OCI-LY3 (cell line): Measurements from ENCODE around the gene EPAS1.

ENCODE experiments used
- CTCF ChIP-seq: fragments of 200-600, 300-600 bp; sonication (generic); IDR thresholded peaks from 2 replicates; pipeline ENCODE4 v1.5.1; 2014; ENCODE audit warnings: antibody characterized with exemption, low read length, low read depth
- EZH2phosphoT487 ChIP-seq: fragments of 200-600 bp; shearing (Covaris generic); IDR thresholded peaks from 2 replicates; pipeline ENCODE4 v1.6.1; 2018; ENCODE audit warnings: antibody characterized with exemption, mixed run types, low read depth

- TF ChIP-seq CTCF (no peak), EZH2phosphoT487 (no peak)
Observed at GRCh38 chr2:46269001-46269400, 28.2 kb upstream of the EPAS1 start.
